ENCODE data around the gene MOB4.
"Not testable (repeated sequence)": the region's sequence is repeated elsewhere in the genome, so short reads cannot be mapped to it uniquely, and the experiment has no call there.

MOB4 gene

GRCh38 chr2:197515739-197516392, at the start of gene MOB4:
MOB4 (plus strand) TSS chr2:197516066; CDS start chr2:197516087, 21 bp downstream.
- DNase-seq (ENCODE audit: low read depth, low spot score) = peak; percentile 83

- DNase-seq (ENCODE audit: low read depth, low spot score) = no peak
These were observed 43.7 kb upstream of the MOB4 start for GRCh38 chr2:197472166-197472565.

DNA sequence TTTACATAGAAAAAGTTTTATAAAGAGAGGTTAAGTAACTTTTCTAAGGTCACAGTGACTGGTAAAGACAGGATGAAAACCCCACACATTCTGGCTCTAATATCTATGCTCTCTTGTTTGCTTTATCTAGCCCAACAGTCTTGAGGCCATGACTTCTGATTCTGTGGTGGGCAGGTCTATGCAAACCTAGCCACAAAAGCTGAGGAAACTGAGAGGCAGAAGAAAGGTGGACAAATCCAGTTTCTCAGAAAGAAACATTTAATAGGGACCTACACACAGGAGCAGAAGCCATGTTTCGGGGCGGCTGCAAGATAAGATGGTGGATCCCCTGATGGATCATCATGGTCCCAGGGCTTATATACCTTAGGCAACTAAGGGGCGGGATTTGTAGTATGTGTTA, 38.1 kb upstream of the MOB4 start:
- no peak for DNase-seq (ENCODE audit: low read depth, low spot score)

DNA sequence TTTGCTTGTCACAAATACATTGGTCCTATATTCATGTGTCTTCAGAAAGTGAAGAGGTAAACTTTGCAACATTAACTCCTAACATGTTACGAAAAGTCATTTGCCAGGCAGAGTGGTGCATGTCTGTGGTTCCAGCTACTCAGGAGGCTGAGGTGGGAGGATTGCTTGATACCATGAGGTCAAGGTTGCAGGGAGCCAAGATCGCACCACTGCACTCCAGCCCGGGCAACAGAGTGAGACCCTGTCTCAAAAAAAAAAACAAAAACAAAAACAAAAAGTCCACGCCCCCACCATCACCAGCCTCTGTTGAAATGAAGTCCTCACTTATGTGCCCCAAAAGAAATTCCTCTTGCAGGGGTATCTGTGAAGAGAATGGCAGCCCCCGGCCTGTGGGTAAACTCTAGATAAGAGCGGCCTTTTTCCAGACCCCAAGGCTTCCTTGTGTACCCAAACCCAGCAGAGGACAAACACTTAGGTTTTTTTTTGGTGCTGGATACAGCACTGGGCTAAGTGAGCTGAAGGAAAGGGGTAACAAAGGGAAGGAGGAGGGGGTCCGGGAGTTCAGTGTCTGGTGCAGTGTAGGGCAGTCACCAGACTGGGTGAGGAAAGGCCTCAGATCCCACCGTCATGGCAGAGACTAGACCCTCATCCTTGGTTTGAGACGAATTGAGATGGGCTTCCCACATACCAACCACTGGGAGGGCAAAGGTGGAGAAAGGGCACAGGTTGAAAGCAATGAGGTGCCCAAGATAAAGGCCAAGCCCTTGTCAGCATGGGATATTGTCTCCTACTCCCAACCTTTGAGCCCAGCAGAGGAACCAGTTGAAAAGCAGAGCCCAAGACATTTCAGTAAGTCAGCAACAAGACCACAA, 35.5 kb upstream of the MOB4 start:
- DNase-seq (ENCODE audit: low read depth, low spot score) = no peak

- not testable (repeated sequence) for DNase-seq (ENCODE audit: low read depth, low spot score)
These were observed 31.6 kb upstream of the MOB4 start for GRCh38 chr2:197484248-197484647.

DNA sequence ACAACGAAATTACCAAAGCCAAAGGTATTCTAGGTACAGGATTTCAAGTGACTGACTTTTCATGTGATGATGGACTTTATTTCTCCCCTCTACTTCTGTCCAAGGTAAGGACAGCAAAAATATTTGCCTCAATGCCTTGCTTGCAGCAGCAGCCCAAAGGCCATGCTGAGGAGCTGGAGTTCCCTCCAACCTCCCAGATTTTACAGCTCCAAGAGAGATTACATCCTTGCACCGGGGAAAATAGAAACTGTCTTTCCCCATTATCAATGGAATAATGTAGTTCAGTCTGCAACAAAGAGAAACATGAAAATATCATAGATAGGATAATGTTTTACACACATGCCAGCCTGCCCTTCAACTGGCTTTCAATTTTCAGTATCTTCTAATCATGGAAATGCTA, 29.7 kb upstream of the MOB4 start:
- no peak for DNase-seq (ENCODE audit: low read depth, low spot score)

GRCh38 chr2:197487385-197487784, 28.5 kb upstream of the MOB4 start:
- no peak for DNase-seq (ENCODE audit: low read depth, low spot score)

DNA sequence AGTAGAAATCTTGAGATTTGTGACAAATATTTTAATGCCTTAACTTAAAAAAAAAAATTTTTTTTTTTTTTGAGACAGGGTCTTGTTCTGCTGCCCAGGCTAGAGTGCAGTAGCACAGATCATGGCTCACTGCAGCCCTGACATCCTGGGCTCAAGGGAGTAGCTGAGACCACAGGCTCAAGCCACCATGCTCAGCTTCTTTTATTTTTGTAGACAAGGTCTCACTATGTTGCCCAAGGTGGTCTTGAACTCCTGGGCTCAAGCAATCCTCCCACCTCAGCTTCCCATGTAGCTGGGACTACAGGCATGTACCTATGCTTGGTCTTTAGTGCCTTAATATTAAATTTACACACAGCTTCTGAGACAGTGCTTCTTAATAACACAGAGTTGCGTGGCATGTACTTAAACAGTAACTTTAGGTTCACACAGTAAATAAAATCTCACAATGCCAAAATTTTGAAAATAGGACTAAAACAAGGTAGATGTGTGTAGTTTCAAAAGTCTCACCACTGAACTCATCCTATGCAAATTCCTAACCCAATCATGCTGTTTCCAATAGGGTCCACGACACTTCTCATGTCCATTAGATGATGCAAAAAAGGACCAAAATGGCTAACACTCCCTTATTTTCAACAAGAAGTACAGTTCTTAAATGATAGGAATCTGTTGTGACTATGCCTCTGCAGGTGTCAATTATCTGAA, 20.3 kb upstream of the MOB4 start:
- DNase-seq (ENCODE audit: low read depth, low spot score) = no peak

DNA sequence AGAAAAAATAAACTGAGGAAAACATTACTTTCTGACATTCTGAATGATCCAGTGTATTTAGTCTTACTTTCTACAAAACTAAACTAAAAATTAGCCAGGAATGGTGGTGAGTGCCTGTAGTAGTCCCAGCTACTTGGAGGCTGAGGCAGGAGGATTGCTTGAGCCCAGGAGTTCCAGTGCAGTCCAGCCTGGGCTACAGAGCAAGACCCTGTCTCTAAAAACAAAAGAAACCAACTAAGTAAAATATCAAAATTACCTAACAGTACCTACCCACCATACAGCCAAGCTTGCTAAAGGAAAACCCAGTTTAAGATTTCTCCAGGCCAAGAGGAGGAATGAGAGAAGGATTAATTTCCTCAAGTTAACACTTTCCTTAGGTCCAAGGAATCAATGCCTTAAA, 19.2 kb upstream of the MOB4 start:
- no peak for DNase-seq (ENCODE audit: low read depth, low spot score)

GRCh38 chr2:197497326-197497725, 18.5 kb upstream of the MOB4 start:
- no peak for DNase-seq (ENCODE audit: low read depth, low spot score)

- DNase-seq (ENCODE audit: low read depth, low spot score) = no peak
These were observed 17.5 kb upstream of the MOB4 start for GRCh38 chr2:197498235-197498936.

- peak; percentile 6 for DNase-seq (ENCODE audit: low read depth, low spot score)
These were observed 16.8 kb upstream of the MOB4 start for GRCh38 chr2:197498937-197499593.

- peak; percentile 96 for DNase-seq (ENCODE audit: low read depth, low spot score)
These were observed 16.0 kb upstream of the MOB4 start, which contains the start of the genes HSPD1 and HSPE1 for GRCh38 chr2:197499594-197500502. HSPD1 (minus strand) TSS chr2:197499840; CDS start chr2:197498848, 992 bp downstream. HSPE1 (plus strand) TSS chr2:197500379; CDS start chr2:197500437, 58 bp downstream.

DNA sequence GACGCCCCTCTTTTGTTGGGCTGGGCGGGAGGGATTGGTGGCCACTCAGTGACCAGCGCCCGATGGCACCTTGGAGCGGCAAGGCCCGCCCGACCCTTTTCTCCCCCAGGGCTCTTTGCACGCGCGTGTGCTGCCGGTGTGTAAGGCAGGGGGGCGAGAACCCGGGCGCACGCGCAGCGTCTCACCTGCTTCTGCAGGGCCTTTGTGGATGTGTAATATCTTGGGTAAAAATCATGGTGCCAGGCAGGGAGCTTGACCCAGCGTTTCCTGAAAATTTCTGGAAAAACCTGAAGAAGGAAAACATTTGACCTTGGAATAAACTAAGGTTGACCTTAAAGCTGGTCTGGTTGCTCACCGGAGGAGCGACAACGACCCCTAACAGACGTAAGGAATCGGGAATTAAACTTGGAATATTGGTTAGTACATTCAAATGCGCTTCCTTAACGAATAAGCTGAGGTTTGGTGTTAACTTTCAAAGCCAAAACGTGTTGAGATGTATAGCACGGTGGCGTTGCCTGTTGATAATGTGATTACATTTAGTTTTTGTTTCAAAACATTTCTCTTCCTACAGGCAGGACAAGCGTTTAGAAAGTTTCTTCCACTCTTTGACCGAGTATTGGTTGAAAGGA, 15.2 kb upstream of the MOB4 start:
- no peak for DNase-seq (ENCODE audit: low read depth, low spot score)

DNA sequence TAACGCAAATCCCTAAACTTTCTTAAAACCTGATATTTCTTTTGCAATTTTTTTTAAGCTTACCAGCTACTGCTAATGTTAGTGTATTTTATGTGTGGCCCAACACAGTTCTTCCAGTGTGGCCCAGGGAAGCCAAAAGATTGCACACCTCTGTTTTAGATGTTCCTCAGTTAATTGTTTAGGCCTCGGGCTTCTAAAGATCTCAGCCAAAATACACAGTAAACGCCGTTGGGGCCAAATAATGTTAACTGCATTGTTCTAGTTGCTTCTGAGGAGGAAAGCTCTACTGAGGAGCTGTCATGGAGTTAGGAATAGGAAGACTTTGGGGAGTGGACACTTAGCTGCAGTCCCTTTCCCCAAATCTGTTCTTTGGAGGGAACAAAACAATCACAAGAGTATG, 13.7 kb upstream of the MOB4 start:
- DNase-seq (ENCODE audit: low read depth, low spot score) = no peak

DNA sequence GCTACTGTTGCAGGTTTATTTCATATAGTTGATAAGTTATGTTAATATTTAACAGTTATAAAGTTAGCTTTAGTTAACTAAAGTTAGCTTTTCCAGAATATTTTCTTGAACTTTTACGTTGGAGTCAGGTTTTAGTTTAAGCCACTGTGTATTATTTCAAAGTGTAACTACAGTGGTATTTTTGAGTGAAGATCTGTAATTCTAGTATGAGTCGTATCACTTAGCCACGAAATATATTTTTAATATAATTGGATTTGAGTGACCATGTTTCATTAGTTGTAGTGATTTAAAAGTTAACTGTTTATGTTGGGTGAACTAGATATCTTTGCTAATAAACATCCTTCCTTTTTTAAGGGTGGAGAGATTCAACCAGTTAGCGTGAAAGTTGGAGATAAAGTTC, 13.2 kb upstream of the MOB4 start:
- DNase-seq (ENCODE audit: low read depth, low spot score) = no peak

- no peak for DNase-seq (ENCODE audit: low read depth, low spot score)
These were observed 11.9 kb upstream of the MOB4 start for GRCh38 chr2:197504000-197504399.

DNA sequence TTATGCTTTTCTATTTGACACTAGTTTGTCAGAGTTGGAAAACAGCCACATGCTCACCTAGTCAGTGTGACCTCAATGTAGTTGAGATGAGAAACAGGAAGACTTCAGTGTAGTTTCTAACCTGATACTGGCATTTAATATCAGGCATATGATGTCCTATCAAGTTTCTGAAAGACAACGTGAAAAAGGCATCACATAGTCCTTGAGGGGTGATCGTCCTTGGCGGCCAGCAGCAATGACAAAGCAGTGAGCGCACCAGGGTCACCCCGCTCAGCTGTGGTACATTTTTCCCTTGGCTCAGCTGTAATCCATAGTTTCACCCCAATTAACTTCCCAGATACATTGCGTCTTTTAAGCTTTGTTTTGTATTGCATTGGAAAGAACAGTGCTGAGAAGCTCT, 11.4 kb upstream of the MOB4 start:
- no peak for DNase-seq (ENCODE audit: low read depth, low spot score)

DNA sequence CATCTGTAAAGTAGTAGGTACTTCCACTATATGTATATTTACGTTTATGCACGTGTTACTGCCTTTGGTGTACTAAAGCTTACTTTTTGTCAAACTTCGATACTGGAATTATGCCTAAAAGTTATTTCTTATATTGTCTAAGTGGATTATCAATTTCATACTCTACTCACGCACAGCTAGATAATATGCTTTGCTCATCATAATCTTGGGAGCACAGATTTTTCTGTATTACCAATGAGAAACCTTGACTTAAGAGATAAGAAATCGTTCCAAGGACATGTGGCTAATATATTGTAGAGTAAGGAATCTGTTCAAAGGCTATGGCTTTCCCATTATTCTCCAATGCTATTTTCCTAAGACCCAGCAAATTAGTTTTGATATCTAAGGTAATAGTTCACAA, 9.2 kb upstream of the MOB4 start:
- DNase-seq (ENCODE audit: low read depth, low spot score) = no peak

GRCh38 chr2:197513915-197514314, 2.0 kb upstream of the MOB4 start:
- no peak for DNase-seq (ENCODE audit: low read depth, low spot score)

Measured in activated CD4-positive, CD25-positive, alpha-beta regulatory T cell treated with anti-CD3 and anti-CD28 coated beads, Interleukin-2, amount 50 U/mL, for 16 hours (primary cell).